Neural cell (in vitro differentiated cells): ENCODE data around the gene INTS14. TPM values are rescaled to one million over a fixed set of nuclear protein-coding genes. Genes with fewer than 3 reads are reported as not detected.

Source experiments
- polyA plus RNA-seq: library from polyadenylated mRNA; depleted of rRNA; stranded (reverse); fragments of >200 nt; gene quantifications from 2 replicates; pipeline ENCODE4 v1.2.3, GENCODE V29; 2014
- small RNA-seq, 3 experiments: library from RNA; depleted of rRNA; stranded (forward); fragments of <200 nt; gene quantifications; one replicate each; pipeline ENCODE3, GENCODE V24; 2012

INTS14 gene
- polyA plus RNA-seq, 1 donor from 2014 or later = 49.7 TPM

Small RNA genes lying within 50 kb of the gene (small RNA-seq; reads per million reads assigned to genes)
- 0 to 0.30 (median 0.03) reads per million in 3 experiments for gene RNU6-19P

Other genes with a start within 250 kb of the INTS14 start
- gene IGDCC3, start 233.1 kb downstream of the INTS14 start, polyA plus RNA-seq = 14.4 and 18.8 TPM in 2 replicates
- gene IGDCC4, start 188.2 kb downstream of the INTS14 start, polyA plus RNA-seq = 1.2 and 3.1 TPM in 2 replicates
- 18.0 and 18.6 TPM in 2 replicates for gene DPP8, start 93.4 kb downstream of the INTS14 start, polyA plus RNA-seq
- 170 and 177 TPM in 2 replicates for gene HACD3, start 80.7 kb downstream of the INTS14 start, polyA plus RNA-seq
- gene SLC24A1, start 10.8 kb upstream of the INTS14 start, polyA plus RNA-seq = 0.20 and 0.72 TPM in 2 replicates
- gene DENND4A, start 181.2 kb upstream of the INTS14 start, polyA plus RNA-seq = 7.5 and 10.5 TPM in 2 replicates